ENCODE data around the gene SOAT2. TPM values are rescaled to one million over a fixed set of nuclear protein-coding genes. Genes with fewer than 3 reads are reported as not detected.

SOAT2 gene
- total and polyA plus RNA-seq, 7 experiments from 2014 or later: 0.31 to 0.69 (median 0.46) TPM; not detected in 2

DNA sequence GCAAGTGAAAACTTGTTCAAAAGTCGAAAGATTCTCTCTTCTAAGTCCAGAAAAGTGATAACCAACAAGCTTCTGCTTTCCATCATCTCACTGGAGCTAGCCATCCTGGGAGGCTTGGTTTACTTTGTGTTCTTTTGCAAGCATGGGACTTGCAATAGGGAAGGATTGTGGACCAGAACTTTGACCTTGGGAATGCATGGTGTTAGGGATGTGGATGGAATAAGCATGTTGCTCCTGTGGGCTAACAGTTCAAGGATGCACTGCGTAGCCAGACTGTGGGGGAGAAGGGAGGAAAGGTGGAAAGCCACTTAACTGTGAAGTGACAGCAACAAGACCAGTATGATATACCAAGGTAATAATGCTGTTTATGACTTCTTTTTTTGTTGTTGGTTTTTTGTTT, 28.6 kb downstream of the SOAT2 start:
- Histone ChIP-seq H3K36me3 (ENCODE audit: control insufficient read depth in 2 of 3, insufficient read depth in 3 of 3, low read length in 3 of 3) (no peaks in the 10 kb centered on the region), H3K27me3 (ENCODE audit: control insufficient read depth in 2 of 2, insufficient read depth in 2 of 2, low read length in 2 of 2) (no peaks in the 10 kb centered on the region), H3K4me3 (ENCODE audit: low read length) (no peak overlapping the region), H3K9me3 (ENCODE audit: control insufficient read depth in 2 of 3, low read length in 3 of 3) (no peaks in the 10 kb centered on the region), H3K27ac (ENCODE audit: low read depth, low read length) (no peak overlapping the region), H3K4me1 (ENCODE audit: control insufficient read depth in 2 of 2, insufficient read depth in 2 of 2, low read length in 2 of 2) (no peaks in the 10 kb centered on the region)
- Mint-ChIP-seq H3K36me3 (no peaks in the 10 kb centered on the region), H3K27ac (no peak overlapping the region), H3K9me3 (peaks cover 0 to 9% (median 0%) of the 10 kb centered on the region in 11 donors), H3K4me3 (no peak overlapping the region), H3K4me1 (peaks cover 0 to 8% (median 0%) of the 10 kb centered on the region in 7 donors), H3K27me3 (peaks cover 0 to 23% (median 8%) of the 10 kb centered on the region in 5 donors)
- DNase-seq (no peak), ATAC-seq (no peak)
- POLR2A ChIA-PET: no interaction called here
- CTCF ChIA-PET: no interaction called here
- intact Hi-C loops (cut with micrococcal nuclease): no loop called here

DNA sequence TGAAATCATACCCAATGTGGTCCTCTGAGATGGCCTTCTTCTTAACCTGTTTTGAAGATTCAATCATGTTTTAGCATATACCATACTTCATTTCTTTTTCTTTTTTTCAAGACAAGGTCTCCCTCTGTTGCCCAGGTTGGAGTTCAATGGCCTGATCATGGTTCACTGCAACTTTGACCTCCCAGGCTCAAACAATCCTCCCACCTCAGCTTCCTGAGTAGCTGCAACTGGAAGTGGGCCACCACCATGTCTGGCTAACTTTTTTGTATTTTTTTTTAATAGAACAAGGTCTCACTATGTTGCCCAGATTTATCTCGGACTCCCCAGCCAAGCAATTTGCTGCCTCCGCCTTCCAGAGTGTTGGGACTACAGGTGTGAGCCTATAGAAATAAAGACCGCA, 30.4 kb downstream of the SOAT2 start:
- Mint-ChIP-seq H3K4me3 (no peak overlapping the region), H3K36me3 (peaks cover 0 to 8% (median under 1%) of the 10 kb centered on the region in 5 donors), H3K27me3 (peaks cover 8 to 18% (median 12%) of the 10 kb centered on the region in 5 donors), H3K9me3 (peaks cover 0 to 21% (median 7%) of the 10 kb centered on the region in 11 donors), H3K27ac (no peak overlapping the region), H3K4me1 (peaks cover 0 to 4% (median 0%) of the 10 kb centered on the region in 7 donors)
- Histone ChIP-seq H3K4me3 (ENCODE audit: low read length) (no peak overlapping the region), H3K36me3 (ENCODE audit: control insufficient read depth in 2 of 3, insufficient read depth in 3 of 3, low read length in 3 of 3) (no peaks in the 10 kb centered on the region), H3K9me3 (ENCODE audit: control insufficient read depth in 2 of 3, low read length in 3 of 3) (no peaks in the 10 kb centered on the region), H3K27ac (ENCODE audit: low read depth, low read length) (no peak overlapping the region), H3K4me1 (ENCODE audit: control insufficient read depth in 2 of 2, insufficient read depth in 2 of 2, low read length in 2 of 2) (no peaks in the 10 kb centered on the region), H3K27me3 (ENCODE audit: control insufficient read depth in 2 of 2, insufficient read depth in 2 of 2, low read length in 2 of 2) (no peaks in the 10 kb centered on the region)
- intact Hi-C loops (cut with micrococcal nuclease): no loop called here
- no peak for DNase-seq
- ATAC-seq: no peak
- ChIA-PET CTCF (no interaction called here), POLR2A (no interaction called here)

- Mint-ChIP-seq H3K9me3 (peaks cover 0 to 10% (median 1%) of the 10 kb centered on the region in 11 donors), H3K4me1 (no peaks in the 10 kb centered on the region), H3K27me3 (peaks cover 0 to 15% (median 5%) of the 10 kb centered on the region in 5 donors), H3K36me3 (peaks cover 0 to 4% (median 3%) of the 10 kb centered on the region in 5 donors), H3K27ac (no peak overlapping the region), H3K4me3 (no peak overlapping the region)
- CTCF ChIA-PET: interaction anchor here (0.6 kb wide), 1 partner anchor 14 kb away, joined by 3 read pairs; no protein-coding TSS in a partner anchor
- H3K4me1 ChIP-seq (ENCODE audit: control insufficient read depth in 2 of 2, insufficient read depth in 2 of 2, low read length in 2 of 2): no peaks in the 10 kb centered on the region
- POLR2A ChIA-PET: no interaction called here
- H3K4me3 ChIP-seq (ENCODE audit: low read length): no peak overlapping the region
- DNase-seq: no peak
- H3K27ac ChIP-seq (ENCODE audit: low read depth, low read length): no peak overlapping the region
- H3K27me3 ChIP-seq (ENCODE audit: control insufficient read depth in 2 of 2, insufficient read depth in 2 of 2, low read length in 2 of 2): no peaks in the 10 kb centered on the region
- no peaks in the 10 kb centered on the region for H3K36me3 ChIP-seq (ENCODE audit: control insufficient read depth in 2 of 3, insufficient read depth in 3 of 3, low read length in 3 of 3)
- no peaks in the 10 kb centered on the region for H3K9me3 ChIP-seq (ENCODE audit: control insufficient read depth in 2 of 3, low read length in 3 of 3)
- ATAC-seq: no peak
- intact Hi-C loops (cut with micrococcal nuclease): no loop called here
Measured at GRCh38 chr12:53143355-53143754, 40.1 kb downstream of the SOAT2 start.

GRCh38 chr12:53145383-53146260, 42.3 kb downstream of the SOAT2 start:
- H3K27me3 Mint-ChIP-seq: peaks cover 0 to 15% (median 0%) of the 10 kb centered on the region in 5 donors
- no peaks in the 10 kb centered on the region for H3K9me3 ChIP-seq (ENCODE audit: control insufficient read depth in 2 of 3, low read length in 3 of 3)
- H3K27me3 ChIP-seq (ENCODE audit: control insufficient read depth in 2 of 2, insufficient read depth in 2 of 2, low read length in 2 of 2): no peaks in the 10 kb centered on the region
- no peaks in the 10 kb centered on the region for H3K4me1 ChIP-seq (ENCODE audit: control insufficient read depth in 2 of 2, insufficient read depth in 2 of 2, low read length in 2 of 2)
- H3K4me3 Mint-ChIP-seq: no peak overlapping the region
- H3K9me3 Mint-ChIP-seq: peaks cover 0 to 1% (median 0%) of the 10 kb centered on the region in 11 donors
- no peaks in the 10 kb centered on the region for H3K36me3 Mint-ChIP-seq
- intact Hi-C loops (cut with micrococcal nuclease): no loop called here
- ChIA-PET CTCF (interaction anchor here (0.7 kb wide), 1 partner anchor 82 kb away, joined by 3 read pairs; no protein-coding TSS in a partner anchor), POLR2A (interaction anchor here (0.6 kb wide), 1 partner anchor 663 kb away, joined by 3 read pairs; no protein-coding TSS in a partner anchor)
- no peak overlapping the region for H3K27ac Mint-ChIP-seq
- no peaks in the 10 kb centered on the region for H3K4me1 Mint-ChIP-seq
- DNase-seq (no peak), ATAC-seq (no peak)
- no peak overlapping the region for H3K27ac ChIP-seq (ENCODE audit: low read depth, low read length)
- no peak overlapping the region for H3K4me3 ChIP-seq (ENCODE audit: low read length)
- no peaks in the 10 kb centered on the region for H3K36me3 ChIP-seq (ENCODE audit: control insufficient read depth in 2 of 3, insufficient read depth in 3 of 3, low read length in 3 of 3)

DNA sequence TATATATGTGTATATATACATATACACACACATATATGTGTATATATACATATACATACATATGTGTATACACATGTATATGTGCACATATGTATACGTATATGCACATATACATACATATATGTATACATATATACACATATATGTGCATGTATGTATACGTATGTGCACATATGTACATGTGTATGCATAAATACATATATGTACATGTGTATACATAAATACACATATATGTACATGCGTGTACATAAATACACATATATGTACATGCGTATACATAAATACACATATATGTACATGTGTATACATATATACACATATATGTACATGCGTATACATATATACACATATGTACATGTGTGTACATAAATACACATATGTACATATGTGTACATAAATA, 43.9 kb downstream of the SOAT2 start:
- POLR2A ChIA-PET: no interaction called here
- H3K9me3 Mint-ChIP-seq: peaks cover 0 to 1% (median 0%) of the 10 kb centered on the region in 11 donors
- no peak overlapping the region for H3K27ac Mint-ChIP-seq
- Histone ChIP-seq H3K4me1 (ENCODE audit: control insufficient read depth in 2 of 2, insufficient read depth in 2 of 2, low read length in 2 of 2) (no peaks in the 10 kb centered on the region), H3K27me3 (ENCODE audit: control insufficient read depth in 2 of 2, insufficient read depth in 2 of 2, low read length in 2 of 2) (no peaks in the 10 kb centered on the region), H3K27ac (ENCODE audit: low read depth, low read length) (no peak overlapping the region), H3K9me3 (ENCODE audit: control insufficient read depth in 2 of 3, low read length in 3 of 3) (no peaks in the 10 kb centered on the region), H3K36me3 (ENCODE audit: control insufficient read depth in 2 of 3, insufficient read depth in 3 of 3, low read length in 3 of 3) (no peaks in the 10 kb centered on the region), H3K4me3 (ENCODE audit: low read length) (no peak overlapping the region)
- DNase-seq (no peak), ATAC-seq (no peak)
- intact Hi-C loops (cut with micrococcal nuclease): no loop called here
- H3K4me3 Mint-ChIP-seq: no peak overlapping the region
- peaks cover 0 to 18% (median 0%) of the 10 kb centered on the region in 5 donors for H3K27me3 Mint-ChIP-seq
- CTCF ChIA-PET: interaction anchor here (0.6 kb wide), 1 partner anchor 18 kb away, joined by 4 read pairs; no protein-coding TSS in a partner anchor
- H3K4me1 Mint-ChIP-seq: no peaks in the 10 kb centered on the region
- H3K36me3 Mint-ChIP-seq: no peaks in the 10 kb centered on the region

DNA sequence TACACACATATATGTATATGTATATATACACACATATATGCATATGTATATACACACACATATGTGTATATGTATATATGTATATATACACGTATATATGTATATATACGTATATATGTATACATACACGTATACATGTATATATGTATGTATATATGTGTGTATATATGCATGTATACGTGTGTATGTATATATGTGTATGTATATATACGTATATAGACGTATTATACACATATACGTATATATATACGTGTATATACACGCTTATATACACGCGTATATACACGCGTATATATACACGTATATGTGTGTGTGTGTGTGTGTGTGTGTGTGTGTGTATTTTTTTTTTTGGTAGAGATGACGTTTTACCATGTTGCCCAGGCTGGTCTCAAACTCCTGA, 44.4 kb downstream of the SOAT2 start:
- ChIA-PET CTCF (no interaction called here), POLR2A (interaction anchor here (0.6 kb wide), 1 partner anchor 40 kb away, joined by 3 read pairs; no protein-coding TSS in a partner anchor)
- Mint-ChIP-seq H3K36me3 (no peaks in the 10 kb centered on the region), H3K27me3 (peaks cover 0 to 17% (median 0%) of the 10 kb centered on the region in 5 donors), H3K4me1 (no peaks in the 10 kb centered on the region), H3K4me3 (no peak overlapping the region), H3K27ac (no peak overlapping the region), H3K9me3 (peaks cover 0 to 1% (median 0%) of the 10 kb centered on the region in 11 donors)
- Histone ChIP-seq H3K4me1 (ENCODE audit: control insufficient read depth in 2 of 2, insufficient read depth in 2 of 2, low read length in 2 of 2) (no peaks in the 10 kb centered on the region), H3K36me3 (ENCODE audit: control insufficient read depth in 2 of 3, insufficient read depth in 3 of 3, low read length in 3 of 3) (no peaks in the 10 kb centered on the region), H3K27ac (ENCODE audit: low read depth, low read length) (no peak overlapping the region), H3K4me3 (ENCODE audit: low read length) (no peak overlapping the region), H3K9me3 (ENCODE audit: control insufficient read depth in 2 of 3, low read length in 3 of 3) (no peaks in the 10 kb centered on the region), H3K27me3 (ENCODE audit: control insufficient read depth in 2 of 2, insufficient read depth in 2 of 2, low read length in 2 of 2) (no peaks in the 10 kb centered on the region)
- intact Hi-C loops (cut with micrococcal nuclease): no loop called here
- ATAC-seq (no peak), DNase-seq (no peak)

All from naive thymus-derived CD4-positive, alpha-beta T cell (primary cell).